Measurements from ENCODE around the gene FGFRL1.
"Not testable (repeated sequence)": the region's sequence is repeated elsewhere in the genome, so short reads cannot be mapped to it uniquely, and the experiment has no call there.

The FGFRL1 gene

GRCh38 chr4:973431-974397 is 37.7 kb upstream of the FGFRL1 start, which contains the start of gene DGKQ:
Gene DGKQ (minus strand): TSS chr4:973569. CDS start chr4:973482, 87 bp downstream.
- DNase-seq, result peak; percentile 93

- DNase-seq, result no peak
Observed at GRCh38 chr4:974668-975067, 36.8 kb upstream of the FGFRL1 start.

GRCh38 chr4:976016-976415 is 35.4 kb upstream of the FGFRL1 start:
- not testable (repeated sequence) for DNase-seq

- DNase-seq, result no peak
Observed at GRCh38 chr4:978957-979701, 32.3 kb upstream of the FGFRL1 start.

GRCh38 chr4:982291-982690 is 29.1 kb upstream of the FGFRL1 start:
- no peak for DNase-seq

GRCh38 chr4:982814-983213 is 28.6 kb upstream of the FGFRL1 start:
- no peak for DNase-seq

- DNase-seq, result no peak
Observed at GRCh38 chr4:984336-985054, 26.9 kb upstream of the FGFRL1 start.

GRCh38 chr4:985123-985830 is 26.1 kb upstream of the FGFRL1 start:
- DNase-seq, result peak; percentile 72

- no peak for DNase-seq
Observed at GRCh38 chr4:986428-986878, 25.0 kb upstream of the FGFRL1 start.

GRCh38 chr4:986879-987623 is 24.4 kb upstream of the FGFRL1 start, which contains the start of gene IDUA:
Gene IDUA (plus strand): TSS chr4:987044. CDS start chr4:987085, 41 bp downstream.
- DNase-seq, result peak; percentile 86

- DNase-seq, result no peak
Observed at GRCh38 chr4:987624-988513, 23.6 kb upstream of the FGFRL1 start.

- no peak for DNase-seq
Observed at GRCh38 chr4:988726-989721, 22.4 kb upstream of the FGFRL1 start.

GRCh38 chr4:989722-990471 is 21.5 kb upstream of the FGFRL1 start:
- DNase-seq, result no peak

- no peak for DNase-seq
Observed at GRCh38 chr4:990746-991367, 20.6 kb upstream of the FGFRL1 start.

GRCh38 chr4:991451-992296 is 19.8 kb upstream of the FGFRL1 start:
- no peak for DNase-seq

GRCh38 chr4:992297-993110 is 18.9 kb upstream of the FGFRL1 start:
- DNase-seq, result no peak
